Measurements from ENCODE around the gene SRGAP1. TPM values are rescaled to one million over a fixed set of nuclear protein-coding genes. Genes with fewer than 3 reads are reported as not detected.

Gene SRGAP1
- total and polyA plus RNA-seq, 8 donors, result 9.6 to 15.6 (median 11.7) TPM

GRCh38 chr12:63804746-63805145 is 39.8 kb upstream of the SRGAP1 start:
- intact Hi-C loops (cut with DNase I), result no loop called here
- H3K27ac ChIP-seq, result no peak overlapping the region
- no peak overlapping the region for H3K4me3 ChIP-seq
- no peak for TF ChIP-seq CTCF (IDR thresholded peaks at IDR 0.05)
- DNase-seq (no peak), ATAC-seq (no peak)
- H3K36me3 ChIP-seq, result peaks cover 0 to 23% of the 10 kb centered on the region in 2 donors
- H3K27me3 ChIP-seq, result no peaks in the 10 kb centered on the region
- no peaks in the 10 kb centered on the region for H3K4me1 ChIP-seq
- no peaks in the 10 kb centered on the region for H3K9me3 ChIP-seq

GRCh38 chr12:63805704-63806672 is 38.5 kb upstream of the SRGAP1 start:
- no peaks in the 10 kb centered on the region for H3K27me3 ChIP-seq
- DNase-seq (peak in 1 of 4 donors; percentile 15), ATAC-seq (no peak)
- intact Hi-C loops (cut with DNase I), result no loop called here
- no peak overlapping the region for H3K27ac ChIP-seq
- H3K36me3 ChIP-seq, result peaks cover 0 to 23% of the 10 kb centered on the region in 2 donors
- TF ChIP-seq CTCF (IDR thresholded peaks at IDR 0.05), result no peak
- H3K9me3 ChIP-seq, result no peaks in the 10 kb centered on the region
- H3K4me3 ChIP-seq, result no peak overlapping the region
- no peaks in the 10 kb centered on the region for H3K4me1 ChIP-seq

DNA sequence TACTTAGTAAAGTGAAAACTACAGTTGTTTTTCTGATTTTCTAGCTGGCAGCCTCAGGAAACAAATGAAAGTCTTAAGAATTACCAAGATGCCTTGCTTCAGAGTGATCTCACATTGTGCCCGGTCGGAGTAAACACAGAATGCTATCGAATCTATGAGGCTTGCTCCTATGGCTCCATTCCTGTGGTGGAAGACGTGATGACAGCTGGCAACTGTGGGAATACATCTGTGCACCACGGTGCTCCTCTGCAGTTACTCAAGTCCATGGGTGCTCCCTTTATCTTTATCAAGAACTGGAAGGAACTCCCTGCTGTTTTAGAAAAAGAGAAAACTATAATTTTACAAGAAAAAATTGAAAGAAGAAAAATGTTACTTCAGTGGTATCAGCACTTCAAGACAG is 35.9 kb upstream of the SRGAP1 start:
- intact Hi-C loops (cut with DNase I), result no loop called here
- H3K4me3 ChIP-seq, result no peak overlapping the region
- H3K27me3 ChIP-seq, result no peaks in the 10 kb centered on the region
- no peaks in the 10 kb centered on the region for H3K9me3 ChIP-seq
- TF ChIP-seq CTCF (IDR thresholded peaks at IDR 0.05), result no peak
- peaks cover 0 to 23% of the 10 kb centered on the region in 2 donors for H3K36me3 ChIP-seq
- no peak overlapping the region for H3K27ac ChIP-seq
- no peak for ATAC-seq
- H3K4me1 ChIP-seq, result no peaks in the 10 kb centered on the region
- no peak for DNase-seq

DNA sequence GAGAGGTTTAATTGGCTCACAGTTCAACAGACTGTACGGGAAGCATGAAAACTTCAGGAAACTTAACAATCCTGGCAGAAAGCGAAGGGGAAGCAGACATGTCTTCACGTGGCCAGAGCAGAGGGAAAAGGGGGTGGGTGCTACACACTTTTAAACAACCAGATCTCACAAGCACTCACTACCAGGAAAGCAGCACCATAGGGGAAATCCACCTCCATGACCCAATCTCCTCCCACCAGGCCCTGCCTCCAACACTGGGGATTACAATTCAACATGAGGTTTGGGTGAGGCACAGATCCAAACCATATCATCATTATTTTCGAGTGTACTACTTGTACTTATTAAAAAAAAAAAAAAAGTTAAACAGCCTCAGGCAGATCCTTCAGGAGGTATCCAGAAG is 34.9 kb upstream of the SRGAP1 start:
- TF ChIP-seq CTCF (IDR thresholded peaks at IDR 0.05), result no peak
- no peaks in the 10 kb centered on the region for H3K9me3 ChIP-seq
- DNase-seq (no peak), ATAC-seq (no peak)
- H3K36me3 ChIP-seq, result peaks cover 0 to 23% of the 10 kb centered on the region in 2 donors
- no peaks in the 10 kb centered on the region for H3K4me1 ChIP-seq
- no peak overlapping the region for H3K27ac ChIP-seq
- intact Hi-C loops (cut with DNase I), result no loop called here
- no peak overlapping the region for H3K4me3 ChIP-seq
- no peaks in the 10 kb centered on the region for H3K27me3 ChIP-seq

- ATAC-seq, result no peak
- TF ChIP-seq CTCF (IDR thresholded peaks at IDR 0.05), result no peak
Observed at GRCh38 chr12:63811334-63811733, 33.2 kb upstream of the SRGAP1 start.

More at GRCh38 chr12:63811334-63811733, 33.2 kb upstream of the SRGAP1 start:
- H3K4me3 ChIP-seq, result no peak overlapping the region
- no peaks in the 10 kb centered on the region for H3K9me3 ChIP-seq
- no peak overlapping the region for H3K27ac ChIP-seq
- no peak for DNase-seq
- peaks cover 0 to 20% of the 10 kb centered on the region in 2 donors for H3K36me3 ChIP-seq
- no peaks in the 10 kb centered on the region for H3K27me3 ChIP-seq
- no peaks in the 10 kb centered on the region for H3K4me1 ChIP-seq
- intact Hi-C loops (cut with DNase I), result no loop called here
